Measurements from ENCODE around the gene OR10A3. TPM values are rescaled to one million over a fixed set of nuclear protein-coding genes. Genes with fewer than 3 reads are reported as not detected.

The OR10A3 gene
- polyA plus RNA-seq, 1 donor from 2014 or later = not detected

DNA sequence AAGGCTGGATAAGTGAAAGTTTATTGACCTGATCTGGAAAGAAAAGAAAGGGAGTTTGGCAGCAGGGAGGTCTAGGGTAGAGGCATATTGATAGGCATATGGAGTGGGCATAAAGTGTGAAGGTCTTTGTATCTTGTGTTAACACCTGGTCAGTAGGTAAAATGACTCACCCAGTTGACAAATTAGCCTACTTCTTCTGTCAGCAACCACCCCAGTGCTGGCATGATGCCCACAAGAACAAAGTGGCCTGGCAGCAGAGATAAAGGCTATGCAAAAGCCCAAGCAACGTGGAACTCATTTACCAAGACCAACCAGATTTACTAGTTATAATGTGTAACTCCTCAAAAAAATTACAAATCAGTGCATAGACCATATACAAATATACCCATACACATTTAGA, 4.9 kb downstream of the OR10A3 start:
- Histone ChIP-seq H2AFZ (ENCODE audit: low read depth, low read length) (no peak overlapping the region), H3K27ac (ENCODE audit: low read length) (no peak overlapping the region), H3K4me2 (ENCODE audit: low read length) (no peak overlapping the region), H3K79me2 (replicated peaks; ENCODE audit: insufficient read depth, low read length) (no peaks in the 10 kb centered on the region), H3K36me3 (ENCODE audit: insufficient read depth, low read length) (no peaks in the 10 kb centered on the region), H3K9me3 (ENCODE audit: low read length) (no peaks in the 10 kb centered on the region), H4K20me1 (ENCODE audit: insufficient read depth) (no peaks in the 10 kb centered on the region), H3K27me3 (ENCODE audit: insufficient read depth, low read depth, low read length) (no peaks in the 10 kb centered on the region), H3F3A (ENCODE audit: insufficient read depth, low read length, poor library complexity, severe bottlenecking) (no peaks in the 10 kb centered on the region), H3K9me2 (ENCODE audit: insufficient read depth, low read length) (no peaks in the 10 kb centered on the region), H3K9ac (ENCODE audit: low read length) (no peak overlapping the region), H3K4me3 (ENCODE audit: low read length) (no peak overlapping the region)
- no peak for TF ChIP-seq EP300 (conservative IDR thresholded peaks at IDR 0.05; ENCODE audit: poor library complexity, severe bottlenecking)
- TF ChIP-seq, protein P1, sequence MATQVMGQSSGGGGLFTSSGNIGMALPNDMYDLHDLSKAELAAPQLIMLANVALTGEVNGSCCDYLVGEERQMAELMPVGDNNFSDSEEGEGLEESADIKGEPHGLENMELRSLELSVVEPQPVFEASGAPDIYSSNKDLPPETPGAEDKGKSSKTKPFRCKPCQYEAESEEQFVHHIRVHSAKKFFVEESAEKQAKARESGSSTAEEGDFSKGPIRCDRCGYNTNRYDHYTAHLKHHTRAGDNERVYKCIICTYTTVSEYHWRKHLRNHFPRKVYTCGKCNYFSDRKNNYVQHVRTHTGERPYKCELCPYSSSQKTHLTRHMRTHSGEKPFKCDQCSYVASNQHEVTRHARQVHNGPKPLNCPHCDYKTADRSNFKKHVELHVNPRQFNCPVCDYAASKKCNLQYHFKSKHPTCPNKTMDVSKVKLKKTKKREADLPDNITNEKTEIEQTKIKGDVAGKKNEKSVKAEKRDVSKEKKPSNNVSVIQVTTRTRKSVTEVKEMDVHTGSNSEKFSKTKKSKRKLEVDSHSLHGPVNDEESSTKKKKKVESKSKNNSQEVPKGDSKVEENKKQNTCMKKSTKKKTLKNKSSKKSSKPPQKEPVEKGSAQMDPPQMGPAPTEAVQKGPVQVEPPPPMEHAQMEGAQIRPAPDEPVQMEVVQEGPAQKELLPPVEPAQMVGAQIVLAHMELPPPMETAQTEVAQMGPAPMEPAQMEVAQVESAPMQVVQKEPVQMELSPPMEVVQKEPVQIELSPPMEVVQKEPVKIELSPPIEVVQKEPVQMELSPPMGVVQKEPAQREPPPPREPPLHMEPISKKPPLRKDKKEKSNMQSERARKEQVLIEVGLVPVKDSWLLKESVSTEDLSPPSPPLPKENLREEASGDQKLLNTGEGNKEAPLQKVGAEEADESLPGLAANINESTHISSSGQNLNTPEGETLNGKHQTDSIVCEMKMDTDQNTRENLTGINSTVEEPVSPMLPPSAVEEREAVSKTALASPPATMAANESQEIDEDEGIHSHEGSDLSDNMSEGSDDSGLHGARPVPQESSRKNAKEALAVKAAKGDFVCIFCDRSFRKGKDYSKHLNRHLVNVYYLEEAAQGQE (IDR thresholded peaks at IDR 0.05; ENCODE audit: borderline replicate concordance) = no peak

GRCh38 chr11:7931168-7931567, 10.3 kb downstream of the OR10A3 start, which contains the start of gene OR10A6:
Gene OR10A6 (minus strand): TSS chr11:7931268. CDS start chr11:7928662, 2,606 bp downstream.
- Histone ChIP-seq H3K9me3 (ENCODE audit: low read length) (no peaks in the 10 kb centered on the region), H3K4me3 (ENCODE audit: low read length) (no peak within 1 kb of the TSS), H3K27ac (ENCODE audit: low read length) (no peak within 1 kb of the TSS), H3K9ac (ENCODE audit: low read length) (no peak within 1 kb of the TSS), H3K79me2 (replicated peaks; ENCODE audit: insufficient read depth, low read length) (no peaks in the 10 kb centered on the region), H2AFZ (ENCODE audit: low read depth, low read length) (no peak within 1 kb of the TSS), H3F3A (ENCODE audit: insufficient read depth, low read length, poor library complexity, severe bottlenecking) (no peaks in the 10 kb centered on the region), H3K27me3 (ENCODE audit: insufficient read depth, low read depth, low read length) (no peaks in the 10 kb centered on the region), H4K20me1 (ENCODE audit: insufficient read depth) (no peaks in the 10 kb centered on the region), H3K9me2 (ENCODE audit: insufficient read depth, low read length) (no peaks in the 10 kb centered on the region), H3K36me3 (ENCODE audit: insufficient read depth, low read length) (no peaks in the 10 kb centered on the region), H3K4me2 (ENCODE audit: low read length) (no peak within 1 kb of the TSS)
- TF ChIP-seq, protein P2, sequence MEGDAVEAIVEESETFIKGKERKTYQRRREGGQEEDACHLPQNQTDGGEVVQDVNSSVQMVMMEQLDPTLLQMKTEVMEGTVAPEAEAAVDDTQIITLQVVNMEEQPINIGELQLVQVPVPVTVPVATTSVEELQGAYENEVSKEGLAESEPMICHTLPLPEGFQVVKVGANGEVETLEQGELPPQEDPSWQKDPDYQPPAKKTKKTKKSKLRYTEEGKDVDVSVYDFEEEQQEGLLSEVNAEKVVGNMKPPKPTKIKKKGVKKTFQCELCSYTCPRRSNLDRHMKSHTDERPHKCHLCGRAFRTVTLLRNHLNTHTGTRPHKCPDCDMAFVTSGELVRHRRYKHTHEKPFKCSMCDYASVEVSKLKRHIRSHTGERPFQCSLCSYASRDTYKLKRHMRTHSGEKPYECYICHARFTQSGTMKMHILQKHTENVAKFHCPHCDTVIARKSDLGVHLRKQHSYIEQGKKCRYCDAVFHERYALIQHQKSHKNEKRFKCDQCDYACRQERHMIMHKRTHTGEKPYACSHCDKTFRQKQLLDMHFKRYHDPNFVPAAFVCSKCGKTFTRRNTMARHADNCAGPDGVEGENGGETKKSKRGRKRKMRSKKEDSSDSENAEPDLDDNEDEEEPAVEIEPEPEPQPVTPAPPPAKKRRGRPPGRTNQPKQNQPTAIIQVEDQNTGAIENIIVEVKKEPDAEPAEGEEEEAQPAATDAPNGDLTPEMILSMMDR (IDR thresholded peaks at IDR 0.05; ENCODE audit: poor library complexity, severe bottlenecking) = no peak
- TF ChIP-seq EP300 (conservative IDR thresholded peaks at IDR 0.05; ENCODE audit: poor library complexity, severe bottlenecking) (no peak), RAD21 (conservative IDR thresholded peaks at IDR 0.05) (no peak), POLR2AphosphoS5 (IDR thresholded peaks at IDR 0.05) (no peak), EZH2 (IDR thresholded peaks at IDR 0.05; ENCODE audit: borderline replicate concordance, insufficient read depth, low read length, poor library complexity, severe bottlenecking) (no peak), MXI1 (conservative IDR thresholded peaks at IDR 0.05; ENCODE audit: poor library complexity, severe bottlenecking) (no peak), SMC3 (conservative IDR thresholded peaks at IDR 0.05; ENCODE audit: poor library complexity) (no peak), TAF1 (IDR thresholded peaks at IDR 0.05; ENCODE audit: low read depth) (no peak)
- TF ChIP-seq, protein P1 (IDR thresholded peaks at IDR 0.05; ENCODE audit: borderline replicate concordance) = no peak

All from neural cell (in vitro differentiated cells).